T follicular helper cell (primary cell): Measurements from ENCODE around the gene TPCN2.
"Not testable (repeated sequence)": the region's sequence is repeated elsewhere in the genome, so short reads cannot be mapped to it uniquely, and the experiment has no call there.

ENCODE experiments used
- DNase-seq: peaks from one replicate; pipeline ENCODE4 v3.0.0-alpha.2; 2020; ENCODE audit warnings: low read depth
- total RNA-seq, 2 experiments: gene quantifications; one replicate each; lab custom pipeline; 2026; lab: John Stamatoyannopoulos, UW

TPCN2 gene
- total RNA-seq = 5.1 to 8.1 reads per million in 2 experiments

DNA sequence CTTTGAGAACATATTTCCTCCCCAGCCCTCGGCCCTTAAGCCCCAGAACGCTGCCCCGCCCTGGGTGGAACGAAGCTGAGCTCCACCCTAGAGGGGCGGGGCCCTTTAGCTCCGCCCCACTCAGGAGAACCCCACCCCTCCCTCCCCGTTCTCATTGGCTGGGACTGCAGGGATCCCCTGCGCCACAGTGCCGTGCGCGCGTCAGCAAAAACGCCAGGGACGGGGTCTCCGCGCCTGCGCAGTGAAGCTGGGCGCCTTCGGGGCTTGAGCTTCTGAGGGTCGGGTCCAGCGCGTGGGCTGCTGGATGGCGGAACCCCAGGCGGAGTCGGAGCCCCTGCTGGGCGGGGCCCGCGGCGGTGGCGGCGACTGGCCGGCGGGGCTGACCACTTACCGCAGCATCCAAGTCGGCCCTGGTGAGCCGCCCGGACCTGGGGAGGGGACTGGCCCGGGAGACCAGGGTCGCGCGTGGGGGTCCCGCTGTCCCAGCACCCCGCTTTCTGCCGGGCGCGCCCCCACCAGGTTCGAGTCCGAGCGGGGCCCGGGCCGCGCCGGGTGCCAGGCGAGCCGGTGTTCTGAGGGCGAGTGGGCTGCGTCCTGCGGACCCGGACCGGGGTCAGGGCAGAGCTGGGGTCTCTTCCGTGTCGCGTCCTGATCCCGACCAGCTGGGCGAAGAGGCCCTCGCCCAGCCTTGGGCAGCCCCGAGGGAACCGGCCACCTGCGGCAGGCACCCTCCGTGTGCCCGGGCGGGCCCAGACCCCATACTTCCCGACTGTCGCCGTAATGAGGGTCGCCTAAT, at the start of gene TPCN2:
TPCN2 (plus strand) TSS at position 239 of the 796 bp plus-strand sequence; CDS start at position 305, 66 bp downstream.
- DNase-seq = peak; percentile 87

DNA sequence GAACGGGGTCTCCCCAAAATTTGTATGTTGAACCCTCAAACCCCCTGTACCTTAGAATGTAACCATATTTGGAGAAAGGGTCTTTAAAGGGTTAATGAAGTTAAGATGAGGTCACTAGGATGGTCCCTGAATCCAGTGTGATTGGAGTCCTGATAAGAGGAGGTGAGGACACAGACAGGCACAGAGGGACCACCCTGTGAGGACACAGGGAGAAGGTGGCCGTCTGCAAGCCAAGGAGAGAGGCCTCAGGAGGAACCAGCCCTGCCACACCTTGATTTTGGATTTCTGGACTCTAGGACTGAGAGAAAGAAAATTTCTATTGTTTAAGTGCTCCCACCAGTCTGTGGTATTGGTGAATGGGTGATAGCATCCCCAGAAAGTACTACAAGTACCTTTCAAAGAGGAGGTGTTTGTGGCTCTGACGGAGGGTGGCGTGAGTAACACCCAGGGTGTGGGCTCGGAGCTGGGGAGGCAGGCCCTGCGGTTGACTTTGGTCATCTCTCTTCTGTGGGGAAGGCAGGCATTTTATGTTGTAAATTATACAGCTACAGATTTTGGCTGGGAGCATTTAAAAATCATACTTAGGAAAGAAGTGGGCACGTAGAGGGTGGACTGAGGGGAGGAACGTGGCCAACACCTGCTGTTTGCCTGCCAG, 49.5 kb upstream of the TPCN2 start:
- no peak for DNase-seq

DNA sequence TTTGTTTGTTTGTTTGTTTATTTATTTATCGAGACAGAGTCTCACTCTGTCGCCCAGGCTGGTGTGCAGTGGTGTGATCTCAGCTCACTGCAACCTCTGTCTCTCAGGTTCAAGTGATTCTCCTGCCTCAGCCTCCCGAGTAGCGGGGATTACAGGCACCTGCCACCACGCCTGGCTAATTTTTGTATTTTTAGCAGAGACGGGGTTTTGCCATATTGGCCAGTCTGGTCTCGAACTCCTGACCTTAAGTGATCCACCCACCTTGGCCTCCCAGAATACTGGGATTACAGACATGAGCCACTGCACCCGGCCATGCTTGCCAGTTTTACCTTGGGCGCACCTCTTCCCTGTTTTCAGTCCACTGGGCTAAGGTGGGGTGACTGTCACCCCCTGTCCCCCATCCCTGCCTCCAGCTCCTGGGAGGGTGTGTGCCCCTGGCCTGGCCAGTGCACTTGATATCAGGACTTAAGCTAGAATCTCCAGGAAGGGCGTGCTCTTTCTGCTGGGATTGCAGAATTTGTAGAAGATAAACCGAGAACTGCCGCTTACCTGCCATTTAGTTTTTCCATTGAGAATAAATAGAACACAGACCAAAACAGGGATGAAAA, 48.9 kb upstream of the TPCN2 start:
- DNase-seq = not testable (repeated sequence)

- DNase-seq = no peak
Observed at GRCh38 chr11:69000391-69000790, 48.3 kb upstream of the TPCN2 start.

DNA sequence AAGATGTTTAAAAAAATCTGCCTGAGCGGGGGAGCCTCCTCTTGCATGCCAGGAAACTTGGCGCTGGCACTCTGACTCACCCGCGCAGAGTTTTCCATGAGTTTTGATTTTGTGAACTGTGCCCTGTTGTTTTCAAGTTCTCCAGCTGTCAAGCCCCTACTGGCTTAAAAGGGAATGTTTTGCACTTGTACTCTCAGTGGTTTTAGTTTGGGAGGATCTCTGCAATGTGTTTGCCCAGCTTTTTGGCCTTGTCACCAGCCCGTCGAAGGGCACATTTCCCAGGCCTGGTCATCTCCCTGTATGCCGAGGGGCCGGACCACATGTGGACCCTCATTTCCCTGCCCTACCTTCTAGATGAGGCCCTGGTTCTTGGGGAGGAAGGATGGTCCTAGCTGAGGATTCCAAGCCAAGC, 47.9 kb upstream of the TPCN2 start:
- DNase-seq = no peak

- no peak for DNase-seq
Observed at GRCh38 chr11:69001243-69002081, 47.3 kb upstream of the TPCN2 start.

DNA sequence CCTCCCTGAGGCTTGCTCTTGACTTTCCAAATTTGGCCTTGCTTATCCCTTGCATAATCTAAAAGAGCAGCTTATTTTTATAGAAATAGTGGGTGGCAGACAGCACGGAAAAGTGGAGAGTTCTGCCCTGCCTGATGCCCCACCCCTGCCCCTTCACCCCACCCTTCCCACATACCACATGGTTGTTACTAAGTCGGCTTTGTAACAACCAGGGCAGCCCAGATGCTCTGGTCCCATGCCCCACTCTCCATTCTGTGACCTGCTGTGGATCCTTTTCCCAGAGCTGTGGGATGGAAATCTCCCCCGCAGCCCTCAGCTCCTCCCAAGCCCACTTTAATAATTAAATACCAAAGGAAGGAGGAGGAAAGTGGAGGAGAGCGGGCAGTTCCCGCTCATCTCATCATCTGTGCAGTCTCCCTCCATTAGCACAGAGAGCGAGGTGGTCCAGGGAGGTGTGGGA, 46.6 kb upstream of the TPCN2 start:
- no peak for DNase-seq

GRCh38 chr11:69002570-69003231, 46.0 kb upstream of the TPCN2 start:
- no peak for DNase-seq

DNA sequence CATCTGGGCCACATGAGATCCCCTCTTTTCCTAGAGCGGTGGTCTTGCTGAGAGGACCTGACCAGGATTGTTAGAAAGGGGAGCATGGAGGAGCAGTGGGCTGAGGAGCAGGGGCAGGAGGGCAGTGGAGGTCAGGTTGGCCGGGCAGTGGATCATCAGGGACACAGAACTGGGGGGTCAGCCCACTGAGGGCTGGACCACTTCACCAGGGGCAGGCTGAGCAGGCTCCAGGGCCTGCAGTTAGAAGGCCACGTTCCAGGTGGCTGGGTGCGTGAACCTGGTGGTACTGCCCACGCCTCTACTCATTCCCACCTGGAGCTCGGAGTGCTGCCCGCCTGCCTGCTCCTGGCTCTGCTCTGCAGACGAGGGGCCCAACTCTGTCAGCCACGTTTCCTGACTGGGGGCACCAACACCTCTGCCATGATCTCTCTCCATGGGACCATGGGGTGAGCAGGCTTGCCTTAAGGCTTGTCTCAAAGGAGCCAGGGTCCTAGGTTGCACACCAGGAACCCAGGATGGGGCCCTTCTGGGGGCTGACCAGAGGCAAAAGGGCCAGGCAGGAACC, 45.3 kb upstream of the TPCN2 start:
- no peak for DNase-seq

GRCh38 chr11:69003866-69004367, 44.8 kb upstream of the TPCN2 start:
- no peak for DNase-seq

DNA sequence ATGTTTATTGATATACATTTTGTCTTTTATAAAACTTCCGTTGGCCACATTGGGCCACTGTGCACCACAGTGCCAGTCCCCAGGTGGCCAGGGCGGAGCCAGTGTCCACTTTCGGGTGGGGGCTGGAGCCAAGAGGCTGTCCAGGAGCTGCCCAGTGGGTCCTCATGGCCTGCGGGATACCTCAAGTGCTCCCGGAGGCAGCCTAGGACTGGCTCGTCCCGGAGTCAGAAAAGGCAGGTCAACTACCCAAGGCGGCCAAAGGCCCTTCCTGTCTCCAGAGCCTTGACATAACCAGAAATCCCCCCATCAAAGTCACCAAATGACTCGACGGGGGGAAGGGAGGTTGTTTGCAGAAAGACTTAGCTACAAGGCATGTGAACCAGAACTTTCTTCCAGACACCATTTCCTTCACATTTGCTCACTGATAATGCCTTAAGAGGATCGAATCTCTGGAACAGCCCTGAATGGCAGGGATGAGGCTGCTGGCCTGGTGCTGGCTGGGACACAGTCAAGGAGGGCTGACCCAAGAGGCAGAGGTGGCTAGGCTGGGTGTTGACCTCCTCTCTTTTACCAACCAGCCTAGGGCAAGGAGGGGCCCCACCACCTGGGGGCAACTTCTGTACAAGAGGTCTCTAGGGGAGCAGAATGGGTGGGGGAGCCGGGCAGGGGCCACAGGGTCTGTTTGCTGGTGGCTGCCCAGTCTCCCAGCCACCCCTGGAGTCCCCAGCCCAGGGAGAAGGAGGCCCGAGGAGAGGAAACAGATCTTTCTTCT, 44.1 kb upstream of the TPCN2 start:
- DNase-seq = no peak

GRCh38 chr11:69005183-69005630, 43.5 kb upstream of the TPCN2 start:
- no peak for DNase-seq

DNA sequence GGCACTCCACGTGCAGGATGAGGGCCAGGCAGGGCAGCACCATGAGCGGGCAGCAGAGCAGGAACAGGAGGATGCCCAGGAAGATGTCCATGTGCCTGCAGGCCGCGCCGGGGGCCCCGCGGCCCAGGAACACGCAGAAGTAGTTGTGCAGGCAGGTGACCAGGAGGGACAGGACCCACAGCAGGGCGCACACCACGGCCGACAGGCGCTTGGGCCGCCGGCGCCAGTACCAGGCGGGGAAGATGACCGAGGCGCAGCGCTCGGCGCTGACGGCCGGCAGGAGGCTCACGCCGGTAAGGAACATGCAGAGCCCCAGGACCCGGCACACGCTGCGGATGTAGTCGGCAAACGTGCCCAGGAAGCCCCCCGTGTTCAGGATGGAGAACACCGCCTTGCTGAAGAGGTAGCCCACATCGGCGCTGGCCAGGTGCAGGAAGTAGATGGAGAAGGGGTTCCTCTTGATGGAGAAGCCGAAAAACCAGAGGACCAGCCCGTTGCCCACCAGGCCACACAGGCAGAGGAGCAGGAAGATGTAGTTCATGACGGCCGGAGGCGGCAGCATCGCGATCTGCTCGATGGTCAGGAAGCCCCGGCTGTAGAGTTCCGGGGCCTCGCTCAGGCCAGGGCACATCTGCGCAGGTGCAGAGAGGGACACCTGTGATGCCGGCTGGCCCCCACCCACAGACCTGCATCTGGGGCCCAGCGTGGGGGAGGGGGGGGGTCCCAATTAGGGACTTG, 42.9 kb upstream of the TPCN2 start:
- no peak for DNase-seq

- no peak for DNase-seq
Observed at GRCh38 chr11:69006816-69007215, 41.9 kb upstream of the TPCN2 start.

GRCh38 chr11:69007975-69008381, 40.8 kb upstream of the TPCN2 start:
- DNase-seq = no peak

DNA sequence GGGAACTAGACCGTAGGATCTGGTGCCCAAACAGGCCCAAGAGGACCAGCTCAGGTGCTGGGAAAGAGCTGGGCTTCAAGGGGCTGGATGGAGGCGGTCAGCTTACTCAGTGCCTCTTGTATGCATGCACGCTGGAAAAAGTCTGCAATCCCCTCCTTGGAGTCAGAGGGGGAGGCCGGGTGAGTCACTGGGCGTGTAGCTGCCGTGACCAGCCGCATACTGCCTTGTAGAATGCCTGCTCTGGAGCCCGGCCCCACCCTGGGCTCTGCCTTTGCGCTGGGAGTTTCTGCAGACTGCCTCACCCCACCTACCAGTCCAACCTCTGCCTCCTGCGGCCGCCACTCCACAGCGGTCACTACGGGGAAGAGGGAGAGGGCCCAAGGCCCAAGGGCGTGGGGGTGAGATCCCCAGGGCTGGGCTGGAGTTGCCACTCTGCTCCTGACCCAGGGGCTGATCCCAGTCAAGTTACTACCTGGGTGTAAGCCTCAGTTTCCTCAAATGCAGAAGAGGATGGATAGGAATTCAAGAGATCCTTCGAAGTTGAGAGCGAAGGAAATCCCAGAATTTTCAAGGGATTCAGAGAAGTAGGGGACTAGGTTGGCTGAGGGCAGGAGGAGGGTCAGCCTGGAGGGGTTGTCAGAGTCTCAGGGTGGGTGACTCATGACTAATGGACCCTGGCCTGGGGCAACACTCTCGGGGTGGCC, 39.8 kb upstream of the TPCN2 start:
- DNase-seq = no peak

- no peak for DNase-seq
Observed at GRCh38 chr11:69009441-69010211, 39.1 kb upstream of the TPCN2 start.
